Pancreas (tissue), 10 donors: ENCODE results near the gene H19. TPM values are rescaled to one million over a fixed set of nuclear protein-coding genes. Genes with fewer than 3 reads are reported as not detected.

Experiments used
- ATAC-seq, 4 donors: fragments of 200-7000 bp; cut with Tn5 transposase; one replicate each; pipeline versions ENCODE4 v1.8.0 to v1.9.1; 2020; ENCODE audit warnings: mild to moderate bottlenecking in 4 of 4, moderate library complexity in 4 of 4
- DNase-seq, 6 donors: peaks; one replicate each; pipeline ENCODE4 v3.0.0-alpha.2; 2020
- FAIRE-seq: peaks from 2 replicates; lab custom pipeline; 2012; peaks lifted over from hg19 to GRCh38; lab: Jason Lieb, UNC
- H3K27ac ChIP-seq, 4 donors: fragments of 200-600 bp; sonication (generic); 1 replicate in 3 of 4; 2 replicates in 1 of 4; pipeline versions ENCODE4 v1.5.0 to v1.8.0; 2020
- H3K27me3 ChIP-seq, 4 donors: fragments of 200-600 bp; one replicate each; pipeline ENCODE4 v1.8.0; 2021
- H3K36me3 ChIP-seq, 3 donors: fragments of 200-600 bp; sonication (generic) in 1 of 3; one replicate each; pipeline versions ENCODE4 v1.5.0 to v1.8.0; 2020 to 2021
- H3K4me1 ChIP-seq, 3 donors: fragments of 200-600 bp; one replicate each; pipeline ENCODE4 v1.8.0; 2021
- H3K4me3 ChIP-seq, 4 donors: fragments of 200-600 bp; sonication (generic) in 2 of 4; one replicate each; pipeline versions ENCODE4 v1.5.0 to v1.8.0; 2020 to 2021
- H3K9me3 ChIP-seq, 4 donors: fragments of 200-600 bp; one replicate each; pipeline ENCODE4 v1.8.0; 2021
- CTCF ChIP-seq, 4 donors: fragments of 200-600 bp; sonication (generic) in 3 of 4; IDR thresholded peaks; one replicate each; pipeline versions ENCODE4 v1.5.0 to v1.8.0; 2021; ENCODE audit warnings: antibody characterized with exemption in 4 of 4
- WGBS, 2 donors: extraction: QIAGEN DNeasy Blood & Tissue Kit; methylation state at CpG; one replicate each; pipeline ENCODE4 v1.1.7; 2013; 5-methylcytosine and 5-hydroxymethylcytosine counted together
- intact Hi-C, 3 donors: fragments of 100-400 bp; cut with DNase I; formaldehyde crosslinking; loops; one replicate each; pipeline versions ENCODE4 v1.11.1 to v1.14.2; 2022
- polyA plus RNA-seq, 2 donors: library from polyadenylated mRNA; stranded (reverse); fragments of 200-250 nt; gene quantifications; one replicate each; pipeline ENCODE4 v1.2.3, GENCODE V29; 2013
- total RNA-seq, 6 donors: library from RNA; stranded (reverse); fragmentation: NEBNext Ultra II Directional in 4 of 6; extraction: Animal tissue kit (Norgen Biotek cat#: 25700) in 4 of 6; gene quantifications; one replicate each; pipeline versions ENCODE4 v1.2.1 to v1.2.4, GENCODE V29; 2021 to 2023
- donor health status: healthy with polysubstance abuse.
- donor health status: DM: no; HTN: no; CAD: no; lungs with moderate emphysema.
- donor health status: DM: no; HTN: no; CAD: no.
- donor health status: control.
- donor health status: control.
- donor health status: Bipolar disorder and iron deficiency.
- donor health status: DM: yes; HTN: yes; CAD: no.
- donor health status: DM: no; HTN: no; CAD: no.
- donor health status: DM: no; HTN: no; CAD: no.
- donor health status: DM: yes; HTN: yes; CAD: no.

Gene H19
- total and polyA plus RNA-seq, 8 donors = 69.5 to 814 (median 273) TPM

GRCh38 chr11:1979607-1980006 lies 18.0 kb downstream of the H19 start:
- intact Hi-C loops = no loop called here
- no peaks in the 10 kb centered on the region for H3K36me3 ChIP-seq
- no peak for FAIRE-seq
- WGBS, 2 donors = 79 to 90% methylated on average over 2 to 3 of the region's 11 CpGs
- H3K4me3 ChIP-seq = no peak overlapping the region
- H3K4me1 ChIP-seq = no peaks in the 10 kb centered on the region
- no peak for TF ChIP-seq CTCF (IDR thresholded peaks at IDR 0.05)
- no peaks in the 10 kb centered on the region for H3K27me3 ChIP-seq
- DNase-seq = peak in 2 of 6 donors; percentile 21
- no peak for ATAC-seq
- H3K27ac ChIP-seq = no peak overlapping the region
- no peaks in the 10 kb centered on the region for H3K9me3 ChIP-seq

- H3K27me3 ChIP-seq = no peaks in the 10 kb centered on the region
Measured at GRCh38 chr11:1978720-1979473, 18.7 kb downstream of the H19 start.

GRCh38 chr11:1975185-1975584 lies 22.5 kb downstream of the H19 start:
- Histone ChIP-seq H3K4me1 (no peaks in the 10 kb centered on the region), H3K36me3 (no peaks in the 10 kb centered on the region), H3K4me3 (no peak overlapping the region), H3K9me3 (no peaks in the 10 kb centered on the region), H3K27me3 (no peaks in the 10 kb centered on the region), H3K27ac (no peak overlapping the region)
- DNase-seq = no peak
- no peak for FAIRE-seq
- WGBS, 2 donors = no CpG with 5 or more reads among the region's 13 CpGs
- no peak for TF ChIP-seq CTCF (IDR thresholded peaks at IDR 0.05)
- no peak for ATAC-seq
- intact Hi-C loops = no loop called here

More at GRCh38 chr11:1978720-1979473, 18.7 kb downstream of the H19 start:
- H3K4me1 ChIP-seq = no peaks in the 10 kb centered on the region
- 65% methylated on average over 8 of the region's 26 CpGs; no CpG with 5 or more reads in 1 of the 2 donors for WGBS, 2 donors
- no peak overlapping the region for H3K27ac ChIP-seq
- no peak for TF ChIP-seq CTCF (IDR thresholded peaks at IDR 0.05)
- peak in 2 of 6 donors; percentile 15 to 23 for DNase-seq
- ATAC-seq = no peak
- intact Hi-C loops = no loop called here
- H3K36me3 ChIP-seq = no peaks in the 10 kb centered on the region
- H3K4me3 ChIP-seq = no peak overlapping the region
- no peak for FAIRE-seq
- no peaks in the 10 kb centered on the region for H3K9me3 ChIP-seq

GRCh38 chr11:1970956-1971355 lies 26.7 kb downstream of the H19 start:
- ATAC-seq (no peak), FAIRE-seq (no peak), DNase-seq (peak in 3 of 6 donors; percentile 12 to 55 (median 40))
- Histone ChIP-seq H3K4me1 (no peaks in the 10 kb centered on the region), H3K4me3 (no peak overlapping the region), H3K36me3 (no peaks in the 10 kb centered on the region), H3K27ac (no peak overlapping the region), H3K9me3 (no peaks in the 10 kb centered on the region), H3K27me3 (no peaks in the 10 kb centered on the region)
- intact Hi-C loops = no loop called here
- WGBS, 2 donors = 91 to 95% methylated on average over 8 to 9 of the region's 15 CpGs
- no peak for TF ChIP-seq CTCF (IDR thresholded peaks at IDR 0.05)

GRCh38 chr11:1969776-1970175 lies 27.9 kb downstream of the H19 start:
- Histone ChIP-seq H3K4me3 (no peak overlapping the region), H3K4me1 (no peaks in the 10 kb centered on the region), H3K27me3 (no peaks in the 10 kb centered on the region), H3K27ac (no peak overlapping the region), H3K36me3 (no peaks in the 10 kb centered on the region), H3K9me3 (no peaks in the 10 kb centered on the region)
- ATAC-seq (no peak), FAIRE-seq (no peak), DNase-seq (no peak)
- intact Hi-C loops = no loop called here
- no peak for TF ChIP-seq CTCF (IDR thresholded peaks at IDR 0.05)
- WGBS, 2 donors = no CpG with 5 or more reads among the region's 23 CpGs
